HG02981 (cell line): ENCODE measurements around the gene ABCB10.
"Not testable (repeated sequence)": the region's sequence is repeated elsewhere in the genome, so short reads cannot be mapped to it uniquely, and the experiment has no call there.

Experiments used
- ATAC-seq: cut with Tn5 transposase; IDR thresholded peaks from one replicate; pipeline ENCODE4 v1.9.1; 2021; ENCODE audit warnings: mild to moderate bottlenecking, moderate library complexity; ENCODE audit not compliant: unreplicated experiment

ABCB10 gene

DNA sequence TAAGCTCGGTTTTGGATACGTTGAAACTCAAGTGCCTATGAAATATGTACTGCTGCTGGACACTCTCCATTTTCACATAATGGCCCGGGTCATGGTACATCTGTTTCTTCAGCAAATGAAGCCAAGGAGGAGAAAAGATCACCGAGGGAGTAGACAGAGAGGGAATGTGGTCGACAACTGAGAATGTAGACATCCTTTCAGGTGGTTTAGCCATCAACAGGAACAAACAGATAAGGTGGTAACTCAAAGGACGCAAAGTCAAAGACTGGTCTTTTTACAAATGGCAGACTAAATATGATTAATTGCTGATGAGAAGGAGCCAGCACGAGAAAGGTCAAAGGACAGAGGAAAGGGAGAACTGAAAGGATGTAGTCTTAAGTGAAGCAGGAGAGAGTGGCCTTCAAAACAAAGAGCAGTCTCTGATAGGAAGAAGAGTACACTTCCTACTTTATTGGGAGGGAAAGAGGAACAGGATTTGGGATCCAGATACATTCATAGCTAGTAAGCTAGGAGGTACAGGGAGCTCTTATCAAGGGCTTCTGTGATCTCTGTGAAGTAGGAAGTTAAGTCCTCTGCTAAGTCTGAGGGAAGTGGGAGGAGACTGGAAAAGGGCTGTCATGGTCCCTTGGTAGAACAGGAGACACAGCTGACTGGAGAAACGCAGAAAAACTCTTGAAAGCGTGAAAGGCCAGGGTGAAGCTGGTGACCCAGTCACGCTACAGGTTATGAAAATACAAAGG, 78.7 kb downstream of the ABCB10 start:
- peak; percentile 72 for ATAC-seq

DNA sequence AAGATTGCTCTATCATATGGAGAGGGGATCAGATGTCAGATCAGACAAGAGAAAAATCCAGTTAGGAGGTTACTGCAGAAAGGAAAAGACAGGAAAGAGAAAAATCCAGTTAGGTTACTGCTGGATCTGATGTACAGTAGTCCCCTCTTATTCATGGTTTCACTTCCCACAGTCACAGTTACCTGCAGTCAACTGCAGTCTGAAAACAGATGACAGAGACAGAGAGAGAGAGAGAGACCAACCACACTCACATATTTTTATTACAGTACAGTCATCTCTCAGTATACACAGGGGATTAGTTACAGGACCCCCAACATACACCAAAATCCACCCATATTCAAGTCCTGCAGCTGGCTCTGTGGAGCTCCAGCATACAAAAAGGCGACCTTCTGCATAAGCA, 79.7 kb downstream of the ABCB10 start:
- peak; percentile 66 for ATAC-seq

DNA sequence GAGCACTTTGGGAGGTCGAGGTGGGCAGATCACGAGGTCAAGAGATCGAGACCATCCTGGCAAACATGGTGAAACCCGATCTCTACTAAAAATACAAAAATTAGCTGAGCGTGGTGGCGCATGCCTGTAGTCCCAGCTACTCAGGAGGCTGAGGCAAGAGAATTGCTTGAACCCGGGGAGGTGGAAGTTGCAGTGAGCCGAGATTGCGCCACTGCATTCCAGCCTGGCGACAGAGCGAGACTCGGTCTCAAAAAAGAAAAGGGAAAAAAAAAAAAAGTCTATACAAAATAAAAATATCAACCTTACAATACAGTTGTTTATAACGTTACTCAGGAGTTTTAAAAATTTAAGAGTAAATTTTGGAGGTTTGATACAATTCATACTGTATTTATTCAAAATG, 82.6 kb downstream of the ABCB10 start:
- ATAC-seq, result not testable (repeated sequence)

DNA sequence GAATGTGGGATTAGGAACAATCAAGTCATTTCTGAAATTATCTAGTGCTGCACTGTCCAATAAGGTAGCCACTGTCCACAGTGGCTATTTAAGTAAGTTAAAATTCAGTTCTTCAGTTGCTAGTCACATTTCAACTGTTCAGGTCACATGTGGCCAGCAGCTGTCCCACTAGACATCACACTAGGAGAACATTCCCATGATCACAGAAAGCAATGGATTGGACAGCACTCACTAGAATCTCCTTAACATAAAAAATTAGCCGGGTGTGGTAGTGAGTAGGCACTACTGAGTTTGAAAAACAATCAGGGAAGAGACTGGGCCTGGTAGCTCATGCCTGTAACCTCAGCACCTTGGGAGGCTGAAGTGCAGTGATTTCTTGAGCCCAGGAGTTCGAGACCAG, 84.0 kb downstream of the ABCB10 start:
- no peak for ATAC-seq

DNA sequence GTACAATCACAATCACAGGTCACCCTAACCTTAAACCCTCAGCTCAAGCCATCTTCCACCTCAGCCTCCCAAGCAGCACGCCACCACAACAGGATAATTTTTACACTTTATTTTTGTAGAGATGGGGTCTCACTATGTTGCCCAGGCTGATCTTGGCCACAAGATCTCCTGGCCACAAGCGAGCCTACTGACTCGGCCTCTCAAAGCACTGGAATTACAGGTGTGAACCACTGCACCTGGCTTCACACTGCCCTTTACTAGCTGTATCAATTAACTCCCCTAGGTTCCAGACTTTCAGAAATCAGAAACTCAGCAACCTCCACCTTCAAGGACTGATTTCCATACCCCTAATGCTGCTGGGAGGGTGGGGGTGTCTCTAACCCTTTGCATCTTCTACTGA, 87.3 kb downstream of the ABCB10 start:
- no peak for ATAC-seq

DNA sequence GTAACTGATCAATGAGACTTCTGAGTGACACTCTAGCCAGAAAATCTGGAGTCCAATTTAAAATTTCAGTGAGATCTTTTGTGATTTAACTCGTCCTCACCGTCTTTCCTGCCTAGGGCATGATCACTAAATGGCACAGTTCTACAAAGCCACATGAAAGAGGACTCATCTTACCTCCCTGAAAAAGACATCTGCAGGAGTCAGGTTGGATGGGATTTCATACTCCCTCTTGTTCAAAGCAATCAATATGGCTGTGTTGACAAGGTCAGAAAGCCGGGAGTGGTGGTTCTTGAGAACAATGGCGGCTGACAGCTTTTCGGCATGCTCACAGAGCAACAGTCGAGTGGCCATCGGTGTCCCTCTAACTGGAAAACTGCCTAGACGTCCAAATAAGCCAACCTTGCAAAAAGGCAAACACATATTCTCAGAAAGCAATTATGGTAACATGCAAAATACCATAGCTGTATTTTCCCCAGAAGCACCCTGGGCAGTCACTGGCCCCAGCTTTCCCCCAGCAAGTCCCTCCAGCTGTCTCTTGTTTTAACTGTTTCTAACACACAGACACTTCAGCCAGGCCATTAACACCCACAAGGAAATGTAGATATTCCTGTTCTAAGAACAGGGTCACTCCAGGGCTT, 88.0 kb downstream of the ABCB10 start:
- ATAC-seq, result no peak

DNA sequence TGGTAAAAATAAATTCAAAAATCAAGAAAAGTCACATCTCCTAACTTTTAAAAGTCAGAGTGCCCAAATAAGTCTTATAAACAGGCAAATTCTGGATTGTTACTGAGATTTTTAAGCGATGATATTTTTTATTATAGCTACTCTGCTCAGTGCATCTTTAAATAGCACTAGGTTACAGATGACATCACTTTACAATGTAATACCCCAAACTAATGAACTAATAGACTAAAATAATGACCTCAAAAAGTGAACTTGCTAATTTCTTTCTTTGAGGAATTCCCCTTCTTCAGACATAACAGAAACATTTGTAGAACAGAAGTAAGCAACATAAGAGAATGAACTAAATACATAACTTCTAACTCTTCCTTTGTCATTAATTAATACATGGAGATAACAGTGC, 91.6 kb downstream of the ABCB10 start:
- no peak for ATAC-seq
